Natural killer cell (primary cell): Measurements from ENCODE around the gene SAMD11. TPM values are rescaled to one million over a fixed set of nuclear protein-coding genes. Genes with fewer than 3 reads are reported as not detected.
"Not testable (repeated sequence)": the region's sequence is repeated elsewhere in the genome, so short reads cannot be mapped to it uniquely, and the experiment has no call there.

Experiments used
- ATAC-seq, 3 donors: fragments of 150-1000 bp in 2 of 3; fragments of 200-7000 bp in 1 of 3; cut with Tn5 transposase; 1 replicate in 1 of 3; 2 replicates in 2 of 3; pipeline ENCODE4 v1.10.0; 2021; ENCODE audit warnings: mild to moderate bottlenecking in 2 of 3, moderate library complexity in 2 of 3
- DNase-seq, 2 donors: peaks; one replicate each; pipeline versions ENCODE4 v3.0.0 to v3.0.0-alpha.2; 2013 to 2021; ENCODE audit warnings: mixed read lengths in 1 of 2
- H3K27ac ChIP-seq: one replicate; pipeline ENCODE4 v1.5.1; 2013; ENCODE audit warnings: mild to moderate bottlenecking, low read length
- H3K27me3 ChIP-seq: one replicate; pipeline ENCODE4 v1.6.1; 2013; ENCODE audit warnings: low read length; ENCODE audit not compliant: control insufficient read depth, insufficient read depth
- H3K36me3 ChIP-seq: one replicate; pipeline ENCODE4 v1.6.1; 2013; ENCODE audit warnings: low read length; ENCODE audit not compliant: control insufficient read depth, insufficient read depth
- H3K4me1 ChIP-seq: one replicate; pipeline ENCODE4 v1.6.1; 2013; ENCODE audit warnings: low read length; ENCODE audit not compliant: control insufficient read depth, insufficient read depth
- H3K4me3 ChIP-seq: one replicate; pipeline ENCODE4 v1.5.1; 2013; ENCODE audit warnings: low read length
- H3K9me3 ChIP-seq: one replicate; pipeline ENCODE4 v1.6.1; 2013; ENCODE audit warnings: low read length; ENCODE audit not compliant: control insufficient read depth, insufficient read depth
- H3K27ac Mint-ChIP-seq, 2 donors: one replicate each; pipeline ENCODE4 v1.8.0; 2022; ENCODE audit warnings: mild to moderate bottlenecking in 2 of 2, mixed read lengths in 2 of 2, moderate library complexity in 1 of 2
- H3K27me3 Mint-ChIP-seq, 2 donors: one replicate each; pipeline ENCODE4 v1.8.0; 2022; ENCODE audit warnings: low read depth in 2 of 2, mixed read lengths in 2 of 2
- H3K36me3 Mint-ChIP-seq: one replicate; pipeline ENCODE4 v1.8.0; 2022; ENCODE audit warnings: mixed read lengths
- H3K4me1 Mint-ChIP-seq, 2 donors: one replicate each; pipeline ENCODE4 v1.8.0; 2022; ENCODE audit warnings: mixed read lengths in 2 of 2
- H3K4me3 Mint-ChIP-seq: one replicate; pipeline ENCODE4 v1.8.0; 2022; ENCODE audit warnings: mild to moderate bottlenecking, moderate library complexity, mixed read lengths
- H3K9me3 Mint-ChIP-seq, 2 donors: one replicate each; pipeline ENCODE4 v1.8.0; 2022; ENCODE audit warnings: mixed read lengths in 2 of 2
- CTCF ChIP-seq: fragments of 200-600 bp; IDR thresholded peaks from one replicate; pipeline ENCODE4 v1.8.0; 2022; ENCODE audit warnings: antibody characterized with exemption
- WGBS: methylation state at CpG from one replicate; pipeline ENCODE4 v1.1.7; 2013; ENCODE audit warnings: missing lambda C conversion rate; ENCODE audit not compliant: insufficient coverage; 5-methylcytosine and 5-hydroxymethylcytosine counted together
- intact Hi-C: fragments of 100-400 bp; cut with micrococcal nuclease; formaldehyde crosslinking; loops from one replicate; pipeline ENCODE4 v1.14.2; 2022
- total RNA-seq, 4 donors: library from RNA; stranded (reverse); fragments of 120-200 nt in 1 of 4; gene quantifications; one replicate each; pipeline versions ENCODE4 v1.2.3 to v1.2.4, GENCODE V29; 2013 to 2022

SAMD11 gene
- total RNA-seq, 3 donors from 2014 or later (not counting 1 experiment from before 2014, with no cell fraction given), result not detected

GRCh38 chr1:985126-985525, 61.4 kb downstream of the SAMD11 start:
- DNase-seq (no peak), ATAC-seq (no peak)
- H3K36me3 Mint-ChIP-seq, result no peaks in the 10 kb centered on the region
- H3K4me3 Mint-ChIP-seq, result no peak overlapping the region
- H3K27ac ChIP-seq, result no peak overlapping the region
- H3K27me3 Mint-ChIP-seq, result peaks cover 30 to 37% of the 10 kb centered on the region in 2 donors
- no peaks in the 10 kb centered on the region for H3K36me3 ChIP-seq
- no peak overlapping the region for H3K27ac Mint-ChIP-seq
- WGBS, result 80% methylated on average over 13 of the region's 13 CpGs
- H3K4me3 ChIP-seq, result no peak overlapping the region
- TF ChIP-seq CTCF, result no peak
- no peaks in the 10 kb centered on the region for H3K27me3 ChIP-seq
- intact Hi-C loops, result no loop called here
- no peaks in the 10 kb centered on the region for H3K9me3 ChIP-seq
- H3K4me1 ChIP-seq, result no peaks in the 10 kb centered on the region
- H3K4me1 Mint-ChIP-seq, result no peaks in the 10 kb centered on the region
- H3K9me3 Mint-ChIP-seq, result no peaks in the 10 kb centered on the region

DNA sequence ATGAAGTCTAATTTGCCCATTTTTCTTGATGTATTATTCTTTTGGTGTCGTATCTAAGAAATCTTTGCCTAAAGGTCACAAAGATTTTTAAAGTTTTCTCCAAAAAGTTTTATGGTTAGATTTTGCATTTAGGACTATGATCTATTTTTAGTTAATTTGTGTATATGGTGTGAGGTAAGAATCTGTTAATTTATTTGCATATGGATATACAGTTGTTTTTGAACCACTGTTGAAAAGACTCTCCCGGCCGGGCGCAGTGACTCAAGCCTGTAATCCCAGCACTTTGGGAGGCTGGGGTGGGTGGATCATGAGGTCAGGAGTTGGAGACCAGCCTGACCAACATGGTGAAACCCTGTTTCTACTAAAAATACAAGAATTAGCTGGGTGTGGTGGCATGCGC, 64.3 kb downstream of the SAMD11 start:
- DNase-seq, intact Hi-C loops, H3K27ac Mint-ChIP-seq, H3K4me1 ChIP-seq, H3K4me3 Mint-ChIP-seq, H3K9me3 Mint-ChIP-seq, H3K4me3 ChIP-seq, H3K27ac ChIP-seq, H3K36me3 Mint-ChIP-seq, H3K27me3 ChIP-seq, ATAC-seq, H3K4me1 Mint-ChIP-seq, H3K36me3 ChIP-seq, H3K9me3 ChIP-seq: not testable (repeated sequence)
- WGBS, result 92% methylated on average over 5 of the region's 5 CpGs
- peaks cover 41 to 47% of the 10 kb centered on the region in 2 donors for H3K27me3 Mint-ChIP-seq

DNA sequence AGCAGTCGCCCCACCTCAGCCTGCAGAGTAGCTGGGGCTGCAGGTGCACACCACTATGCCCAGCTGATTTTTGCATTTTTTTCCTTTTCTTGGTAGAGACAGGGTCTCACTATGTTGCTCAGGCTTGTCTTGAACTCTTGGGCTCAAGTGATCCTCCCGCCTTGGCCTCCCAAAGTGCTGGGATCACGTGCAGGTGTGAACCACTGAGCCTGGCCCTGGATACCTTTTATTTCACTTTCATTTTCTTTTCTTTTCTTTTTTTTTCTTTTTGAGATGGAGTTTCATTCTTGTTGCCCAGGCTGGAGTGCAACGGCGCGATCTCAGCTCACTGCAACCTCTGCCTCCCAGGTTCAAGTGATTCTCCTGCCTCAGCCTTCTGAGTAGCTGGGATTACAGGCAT, 67.6 kb downstream of the SAMD11 start:
- H3K27me3 ChIP-seq, H3K9me3 ChIP-seq, H3K4me3 ChIP-seq, ATAC-seq, H3K27ac Mint-ChIP-seq, H3K4me1 Mint-ChIP-seq, DNase-seq, intact Hi-C loops, H3K27ac ChIP-seq, H3K9me3 Mint-ChIP-seq, H3K4me3 Mint-ChIP-seq, H3K36me3 ChIP-seq, H3K36me3 Mint-ChIP-seq, H3K4me1 ChIP-seq: not testable (repeated sequence)
- H3K27me3 Mint-ChIP-seq, result peaks cover 39 to 42% of the 10 kb centered on the region in 2 donors
- 75% methylated on average over 6 of the region's 6 CpGs for WGBS

DNA sequence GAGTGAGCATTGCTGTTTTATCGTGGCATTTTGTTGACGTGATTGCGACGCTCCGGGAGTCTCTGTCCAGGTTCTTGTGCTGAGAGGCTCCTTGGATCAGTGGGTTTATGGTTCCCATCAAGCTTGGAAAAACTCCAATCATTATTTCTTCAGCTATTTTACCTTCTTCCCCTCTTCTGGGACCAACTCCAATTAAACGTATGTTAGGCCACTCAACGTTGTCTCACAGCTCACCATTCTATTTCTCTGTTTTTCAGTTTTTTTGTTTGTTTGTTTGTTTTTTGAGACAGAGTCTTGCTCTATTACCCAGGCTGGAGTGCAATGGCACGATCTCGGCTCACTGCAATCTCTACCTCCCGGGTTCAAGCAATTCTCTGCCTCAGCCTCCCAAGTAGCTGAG, 68.2 kb downstream of the SAMD11 start:
- no peaks in the 10 kb centered on the region for H3K36me3 Mint-ChIP-seq

More for the DNA sequence above, 68.2 kb downstream of the SAMD11 start:
- no peak for DNase-seq
- no peaks in the 10 kb centered on the region for H3K36me3 ChIP-seq
- Mint-ChIP-seq H3K27me3 (peaks cover 37 to 41% of the 10 kb centered on the region in 2 donors), H3K4me1 (peaks cover 0 to 5% of the 10 kb centered on the region in 2 donors), H3K27ac (no peak overlapping the region), H3K9me3 (no peaks in the 10 kb centered on the region), H3K4me3 (no peak overlapping the region)
- H3K27ac ChIP-seq, result no peak overlapping the region
- no peak for ATAC-seq
- no peaks in the 10 kb centered on the region for H3K9me3 ChIP-seq
- WGBS, result 98% methylated on average over 10 of the region's 10 CpGs
- no peak for TF ChIP-seq CTCF
- H3K4me3 ChIP-seq, result no peak overlapping the region
- intact Hi-C loops, result no loop called here
- peaks cover 8% of the 10 kb centered on the region for H3K27me3 ChIP-seq
- H3K4me1 ChIP-seq, result peaks cover 9% of the 10 kb centered on the region
